HK-2 (cell line): ENCODE data around the gene PCTP.

Source experiments
- DNase-seq: peaks from one replicate; pipeline ENCODE4 v3.0.0-alpha.2; 2018; ENCODE audit not compliant: unreplicated experiment

The PCTP gene

DNA sequence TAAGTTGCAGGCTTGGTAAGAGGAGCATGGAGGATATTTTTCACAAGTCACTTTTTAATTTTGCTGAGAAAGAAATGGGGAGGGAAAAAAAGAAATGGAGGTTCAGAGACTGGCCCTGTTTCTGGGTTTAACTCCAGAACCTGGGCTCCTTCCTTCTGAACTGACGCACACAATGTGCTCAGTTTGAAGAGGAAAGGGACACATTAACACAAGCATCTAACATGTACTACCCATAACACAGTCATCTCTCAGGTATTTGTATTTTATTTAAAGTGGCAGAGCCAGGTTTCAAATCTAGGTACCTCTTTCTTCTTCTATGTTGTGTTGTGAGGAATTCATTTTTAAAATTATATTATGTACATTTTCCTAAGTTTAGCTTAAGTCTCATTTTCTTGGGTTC lies 22.9 kb upstream of the PCTP start:
- DNase-seq, result no peak

DNA sequence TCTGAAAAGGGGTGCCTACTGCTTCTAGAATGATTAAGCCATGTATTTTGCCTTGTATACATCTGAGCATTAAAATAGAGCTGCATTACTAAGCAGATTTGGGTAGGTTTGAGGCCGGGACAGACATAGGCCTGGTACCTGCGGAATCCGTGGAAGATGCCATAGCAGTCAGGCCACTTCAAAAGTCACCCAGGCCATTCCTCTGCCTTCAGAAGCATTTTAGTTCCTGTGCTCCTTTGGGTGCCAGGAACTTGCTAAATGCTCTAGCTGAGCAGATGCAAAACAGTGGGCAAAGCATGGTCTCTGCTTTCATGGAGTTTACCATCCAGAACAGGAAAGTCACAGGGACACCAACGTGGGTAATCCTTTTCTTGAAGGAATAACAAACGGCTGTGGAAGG lies 22.5 kb upstream of the PCTP start:
- no peak for DNase-seq

GRCh38 chr17:55728833-55729232 lies 22.0 kb upstream of the PCTP start:
- DNase-seq, result no peak

DNA sequence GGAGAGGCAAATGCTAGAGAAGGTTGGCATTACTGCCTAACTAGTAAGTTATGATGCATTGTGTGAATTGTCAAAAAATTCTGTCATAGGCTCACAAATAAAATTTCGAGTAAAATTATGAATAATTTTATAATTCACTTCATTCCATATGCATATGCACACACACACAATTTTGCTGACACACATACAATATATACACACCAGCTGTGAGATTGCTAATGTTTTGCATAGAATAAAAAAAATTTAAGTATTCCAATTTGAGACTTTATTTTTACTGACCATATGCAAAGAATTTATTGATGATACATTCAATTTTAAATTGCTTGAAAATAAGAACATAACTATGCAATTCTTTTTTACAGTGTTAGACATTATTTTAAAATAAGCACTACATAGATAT lies 21.4 kb upstream of the PCTP start:
- no peak for DNase-seq

GRCh38 chr17:55730380-55730779 lies 20.5 kb upstream of the PCTP start:
- DNase-seq, result no peak

DNA sequence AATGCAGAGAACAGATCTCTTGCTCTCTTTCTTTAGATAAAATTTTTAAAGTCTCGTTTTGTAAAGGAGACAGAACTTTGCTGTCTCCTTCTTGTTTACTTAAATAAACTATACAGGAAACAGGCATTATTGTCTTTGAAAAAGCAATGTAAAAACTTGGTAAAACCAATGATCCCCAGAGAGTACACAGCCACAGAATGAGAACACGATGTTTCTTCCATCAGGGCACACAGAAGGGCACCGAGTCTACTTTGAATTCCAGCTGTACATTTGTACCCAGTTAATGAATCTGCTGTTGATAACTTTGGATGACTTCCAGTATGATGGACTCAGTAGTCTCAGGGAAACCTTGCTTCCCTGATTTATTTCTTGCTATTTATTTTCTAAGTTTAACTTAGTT lies 20.0 kb upstream of the PCTP start:
- no peak for DNase-seq

DNA sequence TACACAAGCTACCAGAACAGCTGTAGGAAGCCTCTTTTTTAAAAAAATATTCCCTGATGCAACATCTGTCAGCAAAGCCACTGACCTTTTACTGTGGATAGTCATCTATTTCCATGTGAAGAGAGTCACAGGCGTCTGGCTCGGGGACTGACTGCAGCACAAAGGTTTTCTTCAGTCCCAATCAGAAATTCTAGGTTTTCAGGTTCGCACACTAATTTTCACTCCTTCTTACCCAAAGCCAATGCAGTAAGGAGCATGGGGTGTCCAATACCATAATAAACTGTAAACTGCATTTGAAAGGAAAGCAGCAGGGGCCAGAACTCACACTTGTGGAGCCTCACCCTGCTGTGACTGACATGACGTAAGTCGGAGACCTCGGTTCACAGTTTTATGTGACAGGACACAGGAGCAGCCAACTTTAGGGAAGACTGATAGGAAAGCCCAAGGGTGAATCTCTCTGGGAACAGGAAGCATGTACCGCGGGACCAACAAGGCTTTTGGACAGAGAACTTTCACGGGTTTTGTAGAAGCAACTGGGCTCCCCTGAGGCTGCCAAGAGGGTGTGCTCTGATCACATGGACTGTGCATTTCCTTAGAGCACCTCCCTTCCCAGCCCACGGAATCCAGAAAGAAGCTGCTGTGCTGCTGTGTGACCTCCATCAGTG lies 19.1 kb upstream of the PCTP start:
- no peak for DNase-seq

DNA sequence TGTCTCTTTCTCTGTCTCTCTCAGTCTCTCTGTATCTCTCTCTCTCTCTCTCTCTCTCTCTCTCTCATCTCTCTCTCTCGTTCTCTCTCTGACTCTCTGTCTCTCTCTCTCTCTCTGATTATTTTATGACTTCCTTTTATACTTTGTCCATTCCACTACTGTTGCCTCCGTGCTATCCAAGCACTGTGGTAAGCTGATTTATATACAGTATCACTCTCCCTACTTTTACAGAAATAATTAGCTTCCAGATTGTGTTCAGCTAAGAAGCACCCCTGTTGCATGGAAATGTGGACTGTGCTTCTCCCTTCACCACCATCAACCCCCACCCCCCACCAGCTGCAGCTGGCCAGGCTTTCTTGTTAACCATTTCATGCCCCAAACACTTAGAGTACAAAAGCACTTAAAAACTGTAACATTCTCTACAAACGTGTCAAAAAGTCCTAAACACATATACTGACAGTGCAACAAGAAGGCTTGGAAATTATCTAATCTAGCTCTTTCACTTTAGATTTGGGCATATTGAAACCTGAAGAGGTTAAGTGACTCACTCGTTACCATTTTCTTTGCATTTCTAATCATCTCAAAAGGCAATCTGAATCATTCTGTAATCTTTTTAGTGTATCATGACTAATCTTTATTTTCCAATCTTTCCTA lies 16.6 kb upstream of the PCTP start:
- no peak for DNase-seq

DNA sequence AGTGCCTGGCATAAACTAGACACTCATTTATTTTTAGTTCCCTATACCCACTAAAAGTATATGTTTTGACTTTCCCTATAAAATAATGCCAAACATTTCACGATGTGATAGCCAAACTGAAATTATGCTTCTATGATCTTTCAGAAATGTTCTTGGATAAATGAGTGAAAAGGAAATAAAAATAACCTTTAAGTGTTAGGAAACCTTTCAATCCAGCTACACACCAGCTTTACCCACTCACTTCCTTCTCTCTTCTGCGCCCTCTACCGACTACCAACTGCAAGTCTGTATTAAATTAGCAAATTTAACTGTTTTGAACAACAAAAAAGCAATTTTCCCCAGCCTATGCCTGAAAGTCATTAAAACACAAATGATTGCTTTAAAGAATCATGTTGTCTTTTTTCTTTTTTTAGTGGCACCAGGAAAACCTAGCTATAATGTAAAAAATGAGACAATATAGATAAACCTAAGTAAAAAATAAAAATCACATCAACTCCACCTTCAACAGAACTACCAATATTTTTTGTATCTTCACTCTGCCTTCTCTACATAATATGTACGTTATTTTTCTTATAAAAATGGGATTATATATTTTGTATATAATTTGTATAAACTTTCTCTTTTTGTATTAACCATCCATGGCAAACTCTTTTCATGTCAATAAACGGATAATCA lies 15.0 kb upstream of the PCTP start:
- no peak for DNase-seq

GRCh38 chr17:55737976-55738501 lies 12.8 kb upstream of the PCTP start:
- no peak for DNase-seq

GRCh38 chr17:55740511-55741355 lies 10.1 kb upstream of the PCTP start:
- DNase-seq, result no peak

DNA sequence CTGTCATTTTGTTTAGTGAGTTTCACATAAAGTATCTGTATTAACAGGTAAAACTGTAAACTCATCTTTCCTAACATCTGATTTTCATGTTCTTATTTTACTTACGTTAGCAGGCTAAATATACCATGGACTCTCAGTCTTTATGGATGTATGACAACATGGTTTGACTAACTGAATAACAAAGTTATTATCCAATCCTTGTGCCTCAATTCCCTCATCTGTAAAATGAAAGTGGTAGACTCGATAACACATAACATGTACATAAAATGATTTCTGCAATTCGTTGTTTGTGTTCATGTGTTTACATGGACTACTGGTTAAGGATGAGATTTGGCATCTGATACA lies 9.5 kb upstream of the PCTP start:
- no peak for DNase-seq

DNA sequence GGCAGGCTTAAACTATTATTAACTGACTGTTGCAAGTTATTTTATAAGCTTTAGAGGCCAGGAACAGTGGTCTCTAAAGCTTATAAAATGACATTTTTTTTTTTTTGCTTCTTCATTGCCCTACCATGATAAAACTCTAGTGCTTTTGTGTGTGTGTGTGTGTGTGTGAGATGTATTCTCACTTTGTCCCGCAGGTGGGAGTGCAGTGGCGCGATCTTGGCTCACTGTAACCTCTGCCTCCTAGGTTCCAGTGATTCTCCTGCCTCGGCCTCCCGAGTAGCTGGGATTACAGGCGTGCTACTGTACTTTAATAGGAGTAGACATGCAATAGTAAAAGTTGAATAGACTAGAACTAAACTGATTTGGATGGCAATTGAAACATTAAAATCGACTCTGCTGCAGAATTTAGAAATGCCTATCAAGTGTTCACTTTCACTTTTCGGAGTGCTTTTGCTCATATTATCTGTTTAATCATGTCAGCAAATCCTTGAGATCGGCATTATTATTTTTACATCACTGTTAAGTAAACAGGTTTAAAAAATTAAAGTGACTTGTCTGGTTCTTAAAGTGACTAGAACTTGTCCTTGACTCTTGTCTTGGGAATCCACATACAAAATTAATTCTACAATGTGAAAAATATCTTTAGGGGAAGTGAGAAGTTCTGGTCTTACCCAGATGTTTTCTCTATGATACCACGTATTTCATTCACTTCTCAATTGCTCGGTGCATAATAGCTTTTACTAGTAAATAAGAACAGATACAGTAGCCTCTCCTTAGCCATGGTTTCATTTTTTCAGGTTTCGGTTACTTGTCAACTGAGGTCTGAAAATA lies 8.4 kb upstream of the PCTP start:
- DNase-seq, result no peak

- no peak for DNase-seq
Measured at GRCh38 chr17:55743103-55743679, 7.7 kb upstream of the PCTP start.

GRCh38 chr17:55745258-55745657 lies 5.6 kb upstream of the PCTP start:
- no peak for DNase-seq

- no peak for DNase-seq
Measured at GRCh38 chr17:55746466-55746865, 4.4 kb upstream of the PCTP start.

GRCh38 chr17:55747209-55747608 lies 3.6 kb upstream of the PCTP start:
- DNase-seq, result no peak

DNA sequence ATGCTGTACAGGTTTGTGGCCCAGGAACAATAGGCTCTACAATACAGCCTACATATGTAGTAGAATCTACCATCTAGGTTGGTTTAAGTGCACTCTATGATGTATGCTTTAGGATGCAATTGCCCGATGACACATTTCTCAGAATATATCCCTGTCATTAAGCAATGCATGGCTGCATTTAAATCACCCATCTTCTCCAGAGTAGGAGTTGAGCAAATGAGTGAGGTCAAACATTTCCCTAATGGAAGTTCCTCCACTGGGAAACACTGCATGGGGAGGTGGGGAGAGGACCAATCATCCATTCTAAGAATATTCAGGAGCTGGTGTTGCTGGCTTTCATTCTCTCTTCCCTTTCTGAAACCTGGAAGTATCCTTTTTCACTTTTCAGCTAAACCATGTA lies 2.0 kb upstream of the PCTP start:
- no peak for DNase-seq

DNA sequence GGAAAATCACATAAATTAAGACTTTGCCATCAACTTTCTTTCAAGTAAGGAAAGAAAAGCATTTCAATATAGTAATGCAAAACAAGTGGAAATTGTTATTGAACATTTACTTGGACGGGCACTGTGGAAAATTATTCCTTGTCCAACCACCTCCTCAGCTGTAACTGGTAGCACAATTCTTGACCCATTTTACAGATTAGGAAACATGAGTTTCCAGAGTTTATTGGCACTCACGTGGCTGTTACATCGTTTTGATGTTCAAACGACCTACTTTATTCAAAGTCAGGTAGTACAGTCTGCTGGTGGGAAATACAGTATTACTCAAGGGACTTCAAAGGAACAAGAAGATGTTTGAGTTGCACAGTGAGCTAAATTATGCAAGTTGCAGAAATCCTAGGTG lies 866 bp upstream of the PCTP start:
- DNase-seq, result no peak

DNA sequence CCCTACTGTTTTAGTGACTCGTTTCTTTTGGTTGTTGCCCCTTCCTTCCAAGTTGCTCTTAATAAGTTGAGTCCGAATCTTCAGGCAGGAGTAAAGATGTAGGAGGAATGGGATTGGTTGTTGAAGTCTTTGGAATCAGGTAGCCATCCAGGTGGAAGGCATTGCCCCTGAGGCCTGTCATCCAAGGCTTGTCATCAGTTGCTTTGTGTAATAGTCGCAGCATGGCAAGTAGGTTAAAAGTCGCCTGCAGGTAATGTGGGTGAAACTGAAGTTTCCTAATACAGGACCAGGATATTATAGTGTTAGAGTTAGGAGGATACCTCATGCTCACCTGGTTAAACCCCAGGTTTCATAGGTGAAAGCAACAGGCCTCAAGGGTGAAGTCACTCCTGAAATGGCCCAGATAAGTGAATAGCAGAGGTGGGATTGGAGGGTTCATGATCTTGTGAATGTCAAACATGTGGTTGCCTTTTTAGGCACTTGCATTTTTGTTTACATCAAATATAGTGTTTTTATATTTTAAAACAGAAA lies 934 bp downstream of the PCTP start:
- DNase-seq, result no peak

DNA sequence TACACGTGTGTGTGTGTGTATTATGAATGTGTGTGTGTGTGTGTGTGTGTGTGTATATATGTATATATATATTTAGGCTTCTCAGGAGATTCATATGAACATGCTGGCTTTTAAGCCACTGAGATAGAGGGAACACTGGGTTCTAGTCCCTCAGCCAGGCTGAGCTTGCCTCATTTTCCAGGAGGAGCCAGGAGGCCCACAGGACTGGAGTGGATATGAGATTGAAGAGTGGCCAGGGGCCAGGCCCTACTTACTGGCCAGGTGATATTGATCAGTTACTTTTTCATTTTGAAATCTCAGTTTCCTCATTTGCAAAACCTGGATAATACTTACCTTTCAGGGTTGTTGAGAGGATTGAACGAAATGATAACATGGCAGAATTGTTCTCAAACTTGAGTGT lies 5.8 kb downstream of the PCTP start:
- no peak for DNase-seq
